SK-N-MC (cell line): ENCODE measurements around the gene PARM1.

Experiments used
- DNase-seq: peaks from one replicate; pipeline ENCODE4 v3.0.0-alpha.2; 2011; ENCODE audit warnings: low read depth, low spot score
- H3K27ac ChIP-seq: fragments of 200-600 bp; sonication (generic); 2 replicates; pipeline ENCODE4 v1.5.1; 2016; ENCODE audit warnings: mixed run types
- H3K36me3 ChIP-seq: fragments of 200-600 bp; sonication (generic); 2 replicates; pipeline ENCODE4 v1.6.1; 2017; ENCODE audit warnings: antibody characterized with exemption, low read length, mixed read lengths; ENCODE audit not compliant: insufficient read depth
- H3K4me3 ChIP-seq: fragments of 200-600 bp; sonication (generic); 2 replicates; pipeline ENCODE4 v1.5.1; 2016
- H3K9ac ChIP-seq: fragments of 200-600 bp; sonication (generic); 2 replicates; pipeline ENCODE4 v1.8.0; 2017; ENCODE audit warnings: mixed run types, mixed read lengths; ENCODE audit not compliant: insufficient read length
- H3K9me3 ChIP-seq: fragments of 200-600 bp; sonication (generic); 2 replicates; pipeline ENCODE4 v1.6.1; 2017; ENCODE audit warnings: low read depth, mild to moderate bottlenecking, antibody characterized with exemption, low read length, moderate library complexity, mixed read lengths
- EZH2 ChIP-seq: fragments of 200-600 bp; sonication (generic); IDR thresholded peaks from one replicate; pipeline ENCODE4 v1.6.1; 2017; ENCODE audit warnings: antibody characterized with exemption
- FOXP2 ChIP-seq: optimal IDR thresholded peaks from 2 replicates; pipeline ENCODE3; 2011; ENCODE audit warnings: mild to moderate bottlenecking, moderate library complexity; ENCODE audit not compliant: insufficient read depth; ENCODE audit errors: extremely low read length, control extremely low read depth
- POLR2AphosphoS5 ChIP-seq: IDR thresholded peaks from 2 replicates; pipeline ENCODE4 v1.6.1; 2012; ENCODE audit warnings: mild to moderate bottlenecking, low read depth, low read length, borderline replicate concordance

PARM1 gene

DNA sequence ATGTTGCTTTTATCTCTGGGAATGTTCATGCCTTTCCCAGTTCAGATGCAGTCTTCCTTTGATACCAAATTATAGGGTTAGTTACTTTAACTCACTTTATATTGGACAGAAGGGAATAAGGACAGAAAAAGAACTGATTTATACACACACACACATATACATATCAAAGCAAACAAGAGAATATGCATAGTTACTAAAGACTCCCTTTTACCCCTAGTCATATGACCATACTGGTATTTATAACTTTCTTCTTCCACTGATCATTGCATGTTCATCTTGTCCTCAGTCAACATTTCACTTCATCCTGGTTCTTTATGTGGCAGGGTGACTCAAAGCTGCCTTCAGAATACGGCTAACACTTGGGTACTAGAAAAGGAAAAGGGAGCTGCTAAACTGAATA lies 120.4 kb downstream of the PARM1 start:
- TF ChIP-seq POLR2AphosphoS5: no peak
- no peak for TF ChIP-seq EZH2
- no peak for TF ChIP-seq FOXP2
- no peak overlapping the region for H3K9ac ChIP-seq
- H3K36me3 ChIP-seq: no peaks in the 10 kb centered on the region
- no peak overlapping the region for H3K27ac ChIP-seq
- no peak overlapping the region for H3K4me3 ChIP-seq
- H3K9me3 ChIP-seq: no peaks in the 10 kb centered on the region
- DNase-seq: no peak

DNA sequence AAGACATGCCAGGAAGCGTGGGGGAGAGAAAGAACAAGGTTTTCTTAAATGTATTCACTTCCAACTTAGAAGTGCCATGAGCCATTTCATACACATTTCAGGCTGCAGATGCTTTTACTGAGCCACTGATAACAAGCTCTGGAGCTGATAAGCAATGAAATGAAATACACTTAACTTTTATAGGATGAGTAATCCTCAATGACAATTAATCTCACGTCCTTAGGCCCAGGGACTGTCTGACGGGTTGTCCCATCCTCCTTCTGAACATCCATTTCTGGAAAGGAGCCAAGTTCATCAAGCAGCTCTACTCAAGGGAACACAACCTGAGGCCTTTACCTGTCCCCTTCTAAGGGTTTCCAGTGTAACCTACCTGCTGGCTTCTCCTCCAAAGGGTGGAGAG lies 121.2 kb downstream of the PARM1 start:
- no peak overlapping the region for H3K27ac ChIP-seq
- H3K36me3 ChIP-seq: no peaks in the 10 kb centered on the region
- H3K9ac ChIP-seq: no peak overlapping the region
- no peak for TF ChIP-seq EZH2
- no peak for TF ChIP-seq POLR2AphosphoS5
- no peak for TF ChIP-seq FOXP2
- no peak overlapping the region for H3K4me3 ChIP-seq
- no peak for DNase-seq
- H3K9me3 ChIP-seq: no peaks in the 10 kb centered on the region

DNA sequence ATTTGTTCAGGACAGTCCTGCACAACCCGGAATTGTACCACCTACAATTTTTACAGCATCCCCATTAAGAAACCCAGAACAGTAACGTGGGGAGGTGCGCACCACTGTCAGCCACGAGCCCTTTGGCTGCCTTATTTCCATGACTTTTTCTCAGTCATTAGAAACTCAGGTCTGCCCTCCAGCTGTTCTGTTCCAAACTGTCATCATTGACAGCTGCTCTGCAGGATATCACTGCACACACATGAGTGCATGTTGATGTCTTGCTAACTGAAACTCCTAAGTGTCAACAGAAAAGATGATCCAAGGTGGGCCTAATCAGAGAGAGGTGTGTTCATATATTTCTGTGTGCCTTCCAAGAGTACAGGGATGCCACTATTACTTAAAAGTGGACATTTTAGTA lies 123.4 kb downstream of the PARM1 start:
- Histone ChIP-seq H3K4me3 (no peak overlapping the region), H3K9me3 (no peaks in the 10 kb centered on the region)

DNA sequence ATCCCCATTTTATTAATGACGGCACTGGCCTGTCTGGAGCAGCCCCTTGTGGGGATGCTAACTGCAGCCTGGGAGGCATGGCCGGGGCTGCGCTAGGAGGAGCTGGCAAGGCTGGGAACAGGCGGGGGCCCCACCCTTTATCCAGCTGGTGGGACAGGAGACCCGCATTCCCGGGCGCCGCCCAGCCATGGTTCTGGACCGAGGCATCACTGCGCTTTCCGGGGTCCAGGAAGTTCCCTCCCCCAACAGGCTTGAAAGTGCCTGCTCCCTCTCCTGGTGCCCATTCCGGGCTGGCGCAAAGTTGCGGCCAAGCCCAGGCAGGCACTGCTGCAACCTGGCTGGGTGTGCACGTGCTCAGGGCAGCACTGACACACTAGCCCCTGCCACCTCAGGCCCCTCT lies 124.5 kb downstream of the PARM1 start:
- H3K4me3 ChIP-seq: no peak overlapping the region
- H3K9ac ChIP-seq: no peak overlapping the region
- TF ChIP-seq EZH2: no peak
- DNase-seq: no peak
- H3K36me3 ChIP-seq: no peaks in the 10 kb centered on the region
- H3K9me3 ChIP-seq: no peaks in the 10 kb centered on the region
- H3K27ac ChIP-seq: no peak overlapping the region

More for the DNA sequence above, 123.4 kb downstream of the PARM1 start:
- TF ChIP-seq EZH2: no peak
- TF ChIP-seq FOXP2: no peak
- TF ChIP-seq POLR2AphosphoS5: no peak
- DNase-seq: no peak
- no peak overlapping the region for H3K27ac ChIP-seq
- no peaks in the 10 kb centered on the region for H3K36me3 ChIP-seq
- no peak overlapping the region for H3K9ac ChIP-seq

DNA sequence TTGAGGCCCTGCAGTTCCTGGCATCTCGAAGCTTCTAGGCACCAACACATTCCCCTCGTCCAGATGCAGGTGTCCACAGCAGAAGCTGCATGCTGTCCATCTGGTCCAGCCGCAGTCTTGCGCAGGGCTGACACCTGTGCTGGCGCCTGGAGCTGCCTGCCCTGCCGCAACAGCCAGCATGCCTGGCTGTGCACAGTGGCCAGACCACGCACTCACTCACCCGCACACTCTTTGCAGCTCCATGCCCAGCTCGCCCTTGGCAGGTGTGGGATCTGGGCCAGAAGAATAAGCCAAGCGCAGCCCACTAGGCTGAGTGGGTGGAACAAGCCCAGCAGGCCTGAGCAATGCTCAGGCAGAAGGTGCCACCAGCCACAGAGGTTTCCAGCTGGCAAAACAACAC lies 125.6 kb downstream of the PARM1 start:
- H3K4me3 ChIP-seq: no peak overlapping the region
- no peak for DNase-seq
- no peaks in the 10 kb centered on the region for H3K36me3 ChIP-seq
- no peak overlapping the region for H3K27ac ChIP-seq
- no peak overlapping the region for H3K9ac ChIP-seq
- no peaks in the 10 kb centered on the region for H3K9me3 ChIP-seq
- TF ChIP-seq POLR2AphosphoS5: no peak
- no peak for TF ChIP-seq FOXP2
- TF ChIP-seq EZH2: no peak

DNA sequence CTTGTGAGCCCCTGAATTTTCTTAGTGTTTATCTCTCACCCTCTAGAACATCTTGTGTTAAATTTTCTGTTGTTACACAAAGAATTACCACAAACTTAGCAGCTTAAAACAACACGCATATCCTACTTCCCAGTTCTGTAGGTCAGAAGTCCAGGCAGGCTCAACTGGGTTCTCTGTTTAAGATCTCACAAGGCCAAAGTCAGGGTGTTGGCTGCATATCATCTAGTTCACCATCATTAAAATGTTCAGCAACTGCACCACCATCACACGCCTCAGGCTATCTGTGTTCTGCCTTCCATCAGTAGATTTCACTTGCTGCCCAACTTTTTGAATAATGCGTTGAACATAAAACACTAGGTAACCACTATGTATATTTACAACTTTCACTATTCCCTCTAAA lies 130.5 kb downstream of the PARM1 start:
- no peak overlapping the region for H3K27ac ChIP-seq

DNA sequence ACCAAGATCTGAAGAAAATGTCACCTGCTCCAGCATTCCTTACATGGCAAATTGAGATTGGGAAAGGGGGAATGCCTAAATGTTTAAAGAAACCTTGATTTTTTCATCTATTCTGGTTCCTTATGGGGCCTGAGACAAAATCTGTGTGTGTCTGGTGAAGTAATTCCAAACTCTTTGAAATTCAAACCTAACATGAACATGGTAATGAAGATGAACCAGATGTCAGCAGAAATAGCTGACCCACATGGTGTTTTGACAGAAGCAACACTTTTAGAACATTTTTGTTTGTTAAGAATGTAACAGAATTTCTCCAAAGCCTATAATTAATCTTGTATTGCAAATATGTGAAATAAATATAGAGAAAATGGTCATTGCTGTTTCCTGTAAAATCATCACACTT lies 133.0 kb downstream of the PARM1 start:
- H3K4me3 ChIP-seq: no peak overlapping the region
- H3K36me3 ChIP-seq: no peaks in the 10 kb centered on the region
- no peaks in the 10 kb centered on the region for H3K9me3 ChIP-seq
- TF ChIP-seq FOXP2 (no peak), EZH2 (no peak), POLR2AphosphoS5 (no peak)
- H3K9ac ChIP-seq: no peak overlapping the region
- no peak overlapping the region for H3K27ac ChIP-seq
- no peak for DNase-seq

More for the DNA sequence above, 130.5 kb downstream of the PARM1 start:
- Histone ChIP-seq H3K9me3 (no peaks in the 10 kb centered on the region), H3K4me3 (no peak overlapping the region), H3K9ac (no peak overlapping the region), H3K36me3 (no peaks in the 10 kb centered on the region)
- no peak for DNase-seq
- no peak for TF ChIP-seq EZH2
- no peak for TF ChIP-seq FOXP2
- no peak for TF ChIP-seq POLR2AphosphoS5

DNA sequence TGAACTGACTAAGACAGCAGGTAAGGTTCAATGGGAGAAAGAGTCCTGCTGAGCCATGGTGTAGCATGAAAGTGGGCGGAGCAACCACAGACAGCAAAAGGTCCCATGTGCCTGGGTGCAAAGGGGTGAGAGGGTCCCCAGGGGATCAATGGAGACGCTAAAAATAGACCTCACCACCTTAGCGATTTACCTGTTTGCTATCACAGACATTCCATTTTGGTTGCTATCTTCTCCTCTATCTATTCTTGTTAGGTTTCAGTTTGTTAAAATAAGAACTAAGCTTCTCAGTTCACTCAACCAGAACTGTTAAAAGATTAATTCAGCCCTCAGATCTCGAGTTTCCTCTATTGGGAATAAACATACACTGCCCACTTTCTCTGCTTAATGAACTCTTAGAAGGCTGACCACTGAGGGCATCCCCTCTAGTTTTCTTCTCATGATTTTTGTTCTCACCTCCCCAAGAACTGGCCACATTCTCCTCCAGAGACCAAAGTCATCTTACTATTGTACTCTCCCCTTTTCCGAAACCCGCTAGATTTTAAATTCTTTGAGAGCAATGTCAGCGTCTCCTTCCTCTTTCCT lies 136.7 kb downstream of the PARM1 start:
- no peak for DNase-seq
- no peak overlapping the region for H3K9ac ChIP-seq
- H3K36me3 ChIP-seq: no peaks in the 10 kb centered on the region
- no peak overlapping the region for H3K4me3 ChIP-seq
- no peak for TF ChIP-seq FOXP2
- H3K27ac ChIP-seq: no peak overlapping the region
- no peaks in the 10 kb centered on the region for H3K9me3 ChIP-seq

DNA sequence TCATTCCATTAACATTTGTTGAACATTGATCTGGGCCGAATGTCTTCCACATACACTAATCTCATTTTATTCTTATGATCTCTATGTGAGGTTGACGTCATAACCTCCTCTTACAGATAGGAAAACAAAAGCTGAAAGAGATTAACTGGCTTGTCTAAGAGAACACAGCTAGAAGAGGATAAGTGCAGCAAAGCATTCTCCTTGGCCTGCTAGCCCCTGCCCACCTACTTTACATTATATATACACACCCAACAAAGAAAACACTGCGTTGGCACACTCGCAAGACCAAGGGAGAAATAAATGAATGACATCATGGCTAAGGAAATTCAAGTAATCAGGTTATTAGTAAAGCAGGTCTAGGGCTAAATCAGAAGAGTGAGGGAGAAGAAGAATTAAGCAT lies 138.4 kb downstream of the PARM1 start:
- Histone ChIP-seq H3K27ac (no peak overlapping the region), H3K4me3 (no peak overlapping the region), H3K9ac (no peak overlapping the region), H3K9me3 (no peaks in the 10 kb centered on the region), H3K36me3 (no peaks in the 10 kb centered on the region)
- no peak for TF ChIP-seq FOXP2
- TF ChIP-seq EZH2: no peak
- TF ChIP-seq POLR2AphosphoS5: no peak
- no peak for DNase-seq

DNA sequence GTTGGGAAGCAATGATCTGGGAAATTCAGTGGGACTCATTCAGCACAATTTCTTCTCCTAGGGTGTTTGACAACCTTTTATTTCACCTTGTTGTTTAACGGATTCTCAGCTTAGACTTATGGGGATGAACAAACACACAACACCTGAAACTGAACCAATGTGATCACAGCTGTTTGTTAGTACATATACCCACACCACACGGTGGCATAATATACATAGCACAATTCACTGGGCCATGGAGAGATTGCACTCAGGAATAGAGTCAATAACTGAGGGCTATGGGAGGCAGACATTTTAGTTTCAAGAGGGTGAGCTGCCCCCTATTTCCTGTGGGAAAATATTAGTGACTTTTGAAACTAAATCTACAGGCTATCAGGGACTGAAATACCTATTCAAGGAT lies 148.0 kb downstream of the PARM1 start:
- no peaks in the 10 kb centered on the region for H3K36me3 ChIP-seq
- no peak overlapping the region for H3K9ac ChIP-seq
- no peak for DNase-seq
- no peak for TF ChIP-seq POLR2AphosphoS5
- TF ChIP-seq EZH2: no peak
- TF ChIP-seq FOXP2: no peak
- H3K4me3 ChIP-seq: no peak overlapping the region
- no peak overlapping the region for H3K27ac ChIP-seq
- no peaks in the 10 kb centered on the region for H3K9me3 ChIP-seq
